Activated CD4-positive, CD25-positive, alpha-beta regulatory T cell (primary cell): ENCODE data around the gene ACTRT1.

Experiments used
- DNase-seq, 4 experiments: peaks; one replicate each; lab custom pipeline; 2025; lab: John Stamatoyannopoulos, UW

The ACTRT1 gene

DNA sequence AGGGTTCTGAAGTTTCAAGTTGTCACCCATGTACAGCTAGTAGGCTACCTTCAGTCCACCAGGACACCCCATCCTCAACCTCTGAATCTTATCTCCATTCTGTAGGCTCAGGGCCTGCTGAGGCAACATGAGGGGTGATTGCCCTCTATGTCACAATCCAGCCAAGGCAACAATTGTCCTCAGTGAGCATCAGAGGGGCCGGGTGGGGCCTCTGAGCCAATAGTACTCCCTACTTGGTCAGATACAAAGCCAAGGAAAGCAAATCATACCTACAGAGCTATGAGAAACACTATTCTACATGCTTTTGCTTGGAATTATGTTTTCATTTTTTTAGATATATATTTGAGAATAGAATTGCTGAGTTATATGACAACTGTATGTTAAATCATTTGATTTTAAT is at the start of gene ACTRT1:
Gene ACTRT1, minus strand, starts transcription at position 101 of the 400 bp plus-strand sequence. CDS start 197 bp downstream, outside the sequence.
- DNase-seq = no peak

DNA sequence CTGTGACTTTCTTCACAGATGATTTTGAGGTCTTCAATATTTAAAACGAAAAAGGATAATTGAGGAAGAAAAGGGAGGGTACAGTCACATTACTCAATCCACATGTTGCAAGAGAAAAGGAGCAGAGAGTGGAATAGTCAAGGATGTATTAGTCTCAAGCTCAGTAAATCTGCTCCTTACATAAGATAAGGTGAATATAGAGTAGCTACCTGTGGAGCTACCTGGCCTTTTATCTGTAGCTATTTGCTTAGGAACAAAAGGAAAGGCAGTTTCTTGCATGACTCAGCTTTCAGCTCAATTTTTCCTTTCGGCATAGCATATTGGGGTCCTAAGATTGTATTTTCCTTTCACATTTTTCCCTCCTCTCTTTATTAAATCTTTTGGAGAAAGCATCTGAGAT is 26.3 kb upstream of the ACTRT1 start:
- no peak for DNase-seq

GRCh38 chrX:128057421-128057820 is 5.2 kb upstream of the ACTRT1 start:
- no peak for DNase-seq

- DNase-seq = no peak
These were observed 677 bp downstream of the ACTRT1 start for GRCh38 chrX:128051526-128051925.

- no peak for DNase-seq
These were observed 16.9 kb downstream of the ACTRT1 start for GRCh38 chrX:128035318-128035717.

DNA sequence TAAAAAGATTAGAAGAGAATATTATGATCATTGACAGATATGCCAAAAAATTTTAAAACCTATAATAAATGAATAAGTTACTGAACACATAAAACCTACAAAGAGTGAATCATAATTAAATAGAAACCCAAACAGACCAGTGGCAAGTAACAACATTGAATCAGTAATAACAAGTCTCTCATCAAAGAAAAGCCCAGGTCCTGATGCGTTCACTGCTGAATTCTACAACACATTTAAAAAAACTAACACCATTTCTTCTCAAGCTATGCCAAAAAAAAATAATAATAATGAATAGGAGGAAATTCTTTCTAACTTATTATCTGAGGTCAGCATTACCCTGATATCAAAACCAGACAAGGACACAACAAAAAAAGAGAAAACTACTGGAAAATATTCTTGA is 30.6 kb downstream of the ACTRT1 start:
- DNase-seq = no peak

GRCh38 chrX:128020701-128021100 is 31.5 kb downstream of the ACTRT1 start:
- no peak for DNase-seq

- no peak for DNase-seq
These were observed 33.0 kb downstream of the ACTRT1 start for GRCh38 chrX:128019218-128019617.

DNA sequence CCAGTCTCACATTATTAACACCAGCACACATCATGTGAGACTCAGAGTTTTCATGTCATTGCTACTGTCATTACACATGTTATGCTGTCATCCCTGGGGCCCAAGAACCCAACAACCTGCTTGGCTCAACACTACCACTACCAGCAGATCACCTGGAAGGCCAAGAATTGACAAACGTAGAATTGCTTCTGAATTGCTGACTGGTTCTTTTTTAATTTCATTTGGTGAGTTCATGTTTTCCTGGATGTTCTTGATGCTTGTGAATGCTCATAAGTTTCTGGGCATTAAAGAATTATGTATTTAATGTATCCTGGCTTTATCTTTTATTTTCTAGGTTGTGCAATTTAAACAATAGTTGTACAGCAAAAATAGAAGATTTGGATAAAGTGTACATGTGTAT is 40.2 kb downstream of the ACTRT1 start:
- DNase-seq = no peak

GRCh38 chrX:128007882-128008281 is 44.3 kb downstream of the ACTRT1 start:
- no peak for DNase-seq
